GM20000 (cell line): ENCODE results near the gene PROCR.
A peak's percentile ranks its signal among the peaks of the same experiment; 100 is the strongest.
"Not testable (repeated sequence)": the region's sequence is repeated elsewhere in the genome, so short reads cannot be mapped to it uniquely, and the experiment has no call there.

Source experiments
- DNase-seq: peaks from one replicate; pipeline ENCODE4 v3.0.0; 2012; ENCODE audit warnings: low spot score
- CTCF ChIP-seq: IDR thresholded peaks from 2 replicates; pipeline ENCODE4 v1.5.1; 2012; ENCODE audit warnings: mild to moderate bottlenecking, control low read depth; ENCODE audit errors: extremely low read depth, missing control alignments

Gene PROCR

GRCh38 chr20:35134472-35134871 is 37.4 kb upstream of the PROCR start:
- no peak for DNase-seq
- TF ChIP-seq CTCF: no peak

GRCh38 chr20:35134880-35135279 is 37.0 kb upstream of the PROCR start:
- TF ChIP-seq CTCF: no peak
- no peak for DNase-seq

GRCh38 chr20:35135867-35136586 is 35.8 kb upstream of the PROCR start:
- DNase-seq: no peak
- TF ChIP-seq CTCF: no peak

GRCh38 chr20:35144694-35145093 is 27.2 kb upstream of the PROCR start:
- DNase-seq: peak; percentile 50
- TF ChIP-seq CTCF: no peak

- TF ChIP-seq CTCF: peak; percentile 62
- peak; percentile 63 for DNase-seq
Measured at GRCh38 chr20:35145141-35145564, 26.7 kb upstream of the PROCR start.

- DNase-seq: no peak
- no peak for TF ChIP-seq CTCF
Measured at GRCh38 chr20:35146299-35146919, 25.5 kb upstream of the PROCR start.

- peak; percentile 94 for DNase-seq
- TF ChIP-seq CTCF: no peak
Measured at GRCh38 chr20:35146920-35147574, 24.8 kb upstream of the PROCR start, which contains the start of gene EDEM2. Gene EDEM2, minus strand, starts transcription at chr20:35147336. Its CDS starts 78 bp downstream, at chr20:35147258.

GRCh38 chr20:35147575-35148071 is 24.2 kb upstream of the PROCR start:
- DNase-seq: not testable (repeated sequence)
